NCI-H2107 treated with DMSO at 0.1 percent for 48 hours (cell line): ENCODE measurements around the gene HEATR5A.
"Not testable (repeated sequence)": the region's sequence is repeated elsewhere in the genome, so short reads cannot be mapped to it uniquely, and the experiment has no call there.

ENCODE experiments used
- DNase-seq: peaks from one replicate; lab custom pipeline; 2025; ENCODE audit not compliant: unreplicated experiment; lab: John Stamatoyannopoulos, UW

Gene HEATR5A

DNA sequence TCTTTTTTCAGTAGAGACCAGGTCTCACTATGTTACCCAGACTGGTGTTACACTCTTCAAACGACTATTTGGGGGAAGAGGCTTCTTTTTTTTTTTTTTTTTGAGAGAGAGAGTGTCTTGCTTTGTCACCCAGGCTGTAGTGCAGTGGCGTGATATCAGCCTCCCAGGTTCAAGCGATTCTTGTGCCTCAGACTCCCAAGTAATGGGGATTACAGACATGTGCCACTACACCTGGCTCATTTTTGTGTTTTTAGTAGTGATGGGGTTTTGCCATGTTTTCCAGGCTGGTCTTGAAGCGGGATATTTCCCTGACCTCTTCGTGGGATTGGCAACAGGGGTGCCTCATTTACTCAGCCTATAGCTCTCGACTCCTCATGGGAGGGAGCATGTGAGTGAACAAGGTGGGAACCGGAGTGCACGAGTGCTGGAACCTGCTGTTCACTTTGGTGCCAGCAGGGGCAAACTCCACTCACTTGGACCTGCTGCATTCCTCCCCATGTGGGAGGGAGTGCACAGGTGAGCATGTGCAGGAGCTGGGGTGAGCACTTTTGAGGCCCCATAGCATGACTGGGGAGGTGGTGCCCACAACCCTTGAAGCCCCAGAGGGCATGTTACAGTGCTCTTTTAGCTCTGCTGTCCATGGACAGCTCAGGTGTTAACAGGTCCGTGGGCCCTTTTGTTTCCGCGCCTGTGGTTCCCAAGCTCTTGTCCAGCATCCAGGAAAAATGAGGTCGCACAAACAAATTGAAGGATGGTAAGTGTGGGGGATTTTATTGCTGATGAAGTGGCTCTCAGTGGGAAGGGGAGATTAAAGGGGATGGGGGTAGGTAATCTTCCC lies 133.7 kb downstream of the HEATR5A start:
- no peak for DNase-seq

DNA sequence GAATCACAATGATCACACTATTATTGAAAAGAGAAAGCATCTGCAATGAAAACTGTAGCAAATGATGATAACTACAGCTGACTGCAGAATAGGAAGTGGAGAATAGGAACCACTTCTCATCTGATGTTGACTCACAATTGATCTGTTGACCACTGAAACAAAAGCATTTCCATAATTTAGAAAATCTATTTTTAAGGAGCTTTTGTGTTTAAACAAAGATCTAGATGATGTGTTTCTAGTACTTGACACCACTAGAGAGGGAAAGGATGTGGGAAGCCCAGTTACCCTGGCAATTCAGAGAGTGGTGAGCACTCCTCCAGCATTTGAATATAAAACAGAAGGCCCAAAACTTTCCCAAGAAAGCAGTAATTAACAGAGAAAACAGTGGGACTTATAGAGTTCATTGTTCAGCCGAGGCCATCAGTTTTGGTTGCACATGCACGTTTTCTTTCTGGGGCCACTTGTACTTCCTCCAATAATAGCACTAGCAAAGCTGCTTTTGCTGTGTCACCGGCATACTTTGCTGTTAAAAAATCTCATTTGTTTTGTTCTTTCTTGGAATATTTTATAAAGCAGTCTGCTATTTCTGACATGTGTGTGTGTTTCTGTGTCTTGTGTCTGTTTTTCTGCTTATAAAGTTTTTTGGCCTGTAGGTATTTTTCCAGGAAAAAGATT lies 136.6 kb downstream of the HEATR5A start:
- peak; percentile 19 for DNase-seq

DNA sequence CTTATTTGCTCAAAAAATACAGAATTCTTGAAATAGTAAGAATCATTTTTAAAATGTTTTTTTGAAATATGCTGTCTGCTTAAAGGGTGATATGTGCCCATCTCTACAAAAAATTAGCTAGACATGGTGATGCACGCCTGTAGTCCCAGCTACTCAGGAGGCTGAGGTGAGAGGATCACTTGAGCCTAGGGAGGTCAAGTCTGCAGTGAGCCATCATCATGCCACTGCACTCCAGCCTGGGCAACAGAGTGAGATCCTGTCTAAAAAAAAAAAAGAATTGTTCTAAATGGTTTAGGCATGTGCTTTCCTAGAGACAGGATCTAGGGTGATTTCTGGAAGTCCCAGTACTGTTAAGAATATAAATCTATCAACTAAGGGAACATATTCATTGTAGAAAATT lies 137.2 kb downstream of the HEATR5A start:
- DNase-seq, result no peak

DNA sequence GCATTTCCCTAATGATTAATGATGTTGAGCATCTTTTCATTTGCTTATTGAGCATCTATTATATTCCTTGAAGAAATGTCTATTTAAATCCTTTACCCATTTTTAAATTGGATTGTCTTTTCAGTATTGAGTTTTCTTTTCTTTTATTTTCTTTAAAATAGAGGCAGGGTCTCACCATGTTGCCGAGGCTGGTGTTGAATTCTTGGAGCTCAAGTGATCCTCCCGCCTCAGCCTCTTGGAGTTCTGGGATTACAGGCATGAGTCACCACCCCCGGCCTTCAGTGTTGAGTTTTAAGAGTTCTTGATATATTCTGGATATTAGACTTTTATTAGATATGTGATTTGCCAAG lies 139.5 kb downstream of the HEATR5A start:
- DNase-seq, result no peak

DNA sequence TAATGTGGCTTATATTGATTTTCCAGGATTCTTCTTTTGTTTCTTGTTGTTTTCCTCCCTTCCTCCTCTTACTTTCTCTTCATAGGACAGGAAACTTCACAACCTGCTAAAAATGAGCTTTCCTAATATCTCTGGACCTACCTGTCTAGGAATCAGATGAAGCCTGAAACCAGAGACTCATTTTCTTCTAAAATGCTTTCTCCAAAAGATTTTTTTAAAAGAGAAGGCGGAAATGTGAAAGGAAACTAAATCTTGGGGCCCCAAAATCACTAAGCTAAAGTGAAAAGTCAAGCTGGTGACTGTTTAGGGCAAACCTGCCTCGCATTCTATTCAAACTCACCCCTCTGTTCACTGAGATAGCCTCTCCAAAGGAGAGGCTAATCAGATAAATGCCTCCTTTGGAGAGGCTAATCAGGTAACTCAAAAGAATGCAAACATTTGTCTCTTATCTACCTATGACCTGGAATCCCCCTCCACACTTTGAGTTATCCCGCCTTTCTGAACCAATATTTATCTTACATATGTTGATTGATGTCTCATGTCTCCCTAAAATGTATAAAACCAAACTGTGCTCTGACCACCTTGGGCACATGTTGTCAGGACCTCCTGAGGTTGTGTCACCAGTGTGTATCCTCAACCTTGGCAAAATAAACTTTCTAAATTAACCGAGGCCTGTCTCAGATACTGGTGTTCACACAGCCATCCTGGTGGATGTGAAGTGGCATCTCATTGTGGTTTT lies 140.0 kb downstream of the HEATR5A start:
- DNase-seq, result no peak

DNA sequence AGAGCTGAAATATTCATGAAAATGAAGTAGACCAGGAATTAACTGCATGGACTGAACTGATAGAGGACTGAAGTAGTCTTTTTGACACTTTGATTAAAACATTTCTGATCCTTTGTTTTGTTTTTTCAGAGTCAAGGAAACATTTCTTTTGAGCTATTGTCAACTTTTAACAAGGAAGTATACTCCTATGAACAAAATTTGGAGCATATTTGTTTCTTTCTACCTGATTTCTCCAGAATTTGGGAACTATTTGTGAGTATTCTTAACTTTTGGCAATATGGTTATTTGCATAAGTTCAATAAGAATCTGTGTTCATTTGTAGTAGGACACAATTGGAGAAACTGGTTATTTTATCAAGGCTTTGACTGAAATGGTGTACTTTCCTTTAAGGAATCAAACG lies 141.5 kb downstream of the HEATR5A start:
- DNase-seq, result no peak

DNA sequence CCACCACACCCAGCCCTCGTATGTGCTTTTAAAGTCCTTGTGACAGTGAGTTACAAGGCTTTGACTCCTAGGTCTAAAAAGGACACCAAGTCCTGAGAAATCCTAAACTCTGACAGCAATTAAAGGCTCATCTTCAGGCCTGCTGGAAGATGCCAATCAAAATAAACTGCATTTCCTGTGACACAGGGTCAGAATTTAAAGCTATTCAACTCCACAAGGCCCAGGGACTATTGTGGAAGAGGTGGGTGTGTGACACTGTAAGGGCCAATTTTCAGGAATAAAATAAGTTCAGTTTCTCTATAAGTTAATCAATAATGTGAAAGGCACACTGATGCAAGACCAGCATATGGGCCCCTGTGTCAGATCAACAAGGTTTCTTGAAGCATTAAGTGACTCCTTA lies 143.3 kb downstream of the HEATR5A start:
- DNase-seq, result no peak

DNA sequence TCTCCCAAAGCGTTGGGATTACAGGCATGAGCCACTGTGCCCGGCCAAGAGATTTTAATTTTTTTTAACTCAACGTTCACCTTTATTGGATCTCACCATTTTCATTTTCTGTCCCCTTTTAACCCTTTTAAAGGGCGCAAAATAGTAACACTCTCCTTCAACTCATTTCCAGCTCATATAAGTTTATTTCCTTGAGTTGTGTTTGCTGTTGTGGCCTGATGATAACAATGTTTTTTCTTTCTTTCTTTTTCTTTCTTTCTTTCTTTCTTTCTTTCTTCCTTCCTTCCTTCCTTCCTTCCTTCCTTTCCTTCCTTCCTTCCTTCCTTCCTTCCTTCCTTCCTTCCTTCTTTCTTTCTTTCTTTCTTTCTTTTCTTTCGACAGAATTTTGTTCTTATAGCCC lies 143.9 kb downstream of the HEATR5A start:
- not testable (repeated sequence) for DNase-seq

DNA sequence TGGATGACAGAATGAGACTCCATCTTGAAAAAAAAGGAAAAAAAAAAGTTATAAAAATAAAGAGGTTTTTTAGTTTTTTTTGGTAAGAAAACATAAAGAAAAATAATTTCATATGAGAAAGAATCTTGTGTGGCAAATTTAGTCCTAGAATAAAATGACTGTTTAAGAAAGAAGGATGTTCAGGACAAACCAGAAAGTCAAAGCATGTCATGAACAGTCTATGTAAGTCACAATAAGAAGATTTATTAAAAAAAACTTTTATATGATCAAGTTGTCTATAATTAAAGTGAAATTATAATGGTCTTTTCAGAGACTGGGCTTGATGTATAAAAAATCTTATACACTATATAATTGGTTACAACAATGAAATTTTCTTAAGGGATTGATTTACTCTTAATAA lies 144.6 kb downstream of the HEATR5A start:
- DNase-seq, result no peak

DNA sequence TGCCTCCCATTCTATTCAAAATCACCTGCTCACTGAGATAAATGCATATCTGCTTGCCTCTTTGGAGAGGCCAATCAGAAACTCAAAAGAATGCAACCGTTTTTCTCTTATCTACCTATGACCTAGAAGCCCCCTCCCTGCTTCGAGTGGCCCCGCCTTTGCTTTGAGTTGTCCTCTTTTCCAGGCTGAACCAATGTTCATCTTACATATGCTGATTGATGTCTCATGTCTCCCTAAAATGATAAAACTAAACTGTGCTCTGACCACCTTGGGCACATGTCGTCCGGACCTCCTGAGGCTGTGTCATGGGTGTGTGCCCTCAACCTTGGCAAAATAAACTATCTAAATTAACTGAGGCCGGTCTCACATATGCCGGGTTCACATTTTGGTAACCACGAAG lies 148.7 kb downstream of the HEATR5A start:
- DNase-seq, result no peak

DNA sequence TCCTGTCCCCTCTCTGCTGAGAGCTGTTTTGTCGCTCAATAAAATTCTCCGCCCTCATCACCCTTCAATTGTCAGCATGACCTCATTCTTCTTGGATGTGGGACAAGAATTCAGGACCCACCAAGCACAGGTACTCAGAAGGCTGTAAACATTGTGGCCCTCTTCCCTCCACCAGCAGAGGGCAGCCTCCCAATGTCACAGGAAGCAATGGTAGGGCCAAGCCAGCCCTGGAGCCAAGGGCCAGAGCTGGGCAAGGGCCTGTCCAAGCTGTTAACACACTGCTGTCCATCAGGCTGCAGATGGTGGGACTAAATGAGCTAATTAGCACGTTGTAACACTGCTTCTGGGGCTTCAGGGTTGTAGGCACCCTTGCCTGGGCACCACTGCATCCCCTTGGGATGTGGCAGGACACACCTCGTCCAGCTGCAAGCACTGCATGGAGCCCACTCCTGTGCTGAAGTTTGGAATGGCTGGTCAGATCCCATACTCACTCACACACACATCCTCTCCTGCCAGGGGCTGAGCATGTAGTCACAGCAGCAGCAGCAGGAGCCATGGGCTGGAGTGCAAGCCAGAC lies 150.1 kb downstream of the HEATR5A start:
- no peak for DNase-seq

DNA sequence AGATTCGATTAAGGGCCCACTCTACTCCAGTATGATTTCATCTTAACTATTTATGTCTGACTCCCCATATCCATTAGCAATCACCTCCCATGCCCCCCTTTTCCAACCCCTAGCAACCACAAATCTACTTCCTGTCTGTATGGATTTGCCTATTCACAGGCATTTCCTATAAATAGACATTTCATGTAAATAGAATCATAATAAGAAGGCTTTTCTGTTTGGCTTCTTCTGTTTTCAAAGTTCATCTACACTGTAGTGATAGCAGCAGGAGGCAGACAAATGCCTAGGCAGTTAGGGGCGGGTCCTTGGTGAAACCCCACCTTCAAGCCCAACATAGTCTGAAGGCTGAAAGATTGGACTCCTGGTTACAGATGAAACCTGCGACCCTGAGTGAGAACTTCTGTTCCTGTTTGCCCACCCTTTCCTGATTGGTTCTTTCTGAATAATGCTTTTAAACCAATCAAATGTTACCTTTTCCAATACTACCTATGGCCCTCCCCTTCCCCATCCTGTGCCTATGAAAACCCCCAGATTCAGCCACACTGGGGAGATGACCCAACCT lies 150.6 kb downstream of the HEATR5A start:
- no peak for DNase-seq

DNA sequence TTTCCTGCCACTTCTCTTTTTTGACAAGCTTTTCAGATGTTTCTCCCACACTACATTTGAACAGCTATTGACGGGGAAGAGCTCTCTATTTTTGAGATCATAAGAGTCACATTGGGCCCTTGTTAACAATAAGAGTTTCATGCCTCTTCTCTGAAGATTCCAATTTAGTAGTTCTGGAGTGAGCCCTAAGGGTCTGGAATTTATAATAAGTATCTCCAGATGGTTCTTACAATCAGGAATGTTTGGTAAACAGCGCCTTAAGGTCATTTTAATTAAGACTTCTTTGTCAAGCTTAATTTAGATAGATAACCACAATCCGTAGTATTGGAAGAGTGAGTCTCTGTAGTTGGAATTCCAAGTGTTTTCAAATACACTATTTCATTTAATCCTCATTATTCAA lies 152.1 kb downstream of the HEATR5A start:
- DNase-seq, result no peak

DNA sequence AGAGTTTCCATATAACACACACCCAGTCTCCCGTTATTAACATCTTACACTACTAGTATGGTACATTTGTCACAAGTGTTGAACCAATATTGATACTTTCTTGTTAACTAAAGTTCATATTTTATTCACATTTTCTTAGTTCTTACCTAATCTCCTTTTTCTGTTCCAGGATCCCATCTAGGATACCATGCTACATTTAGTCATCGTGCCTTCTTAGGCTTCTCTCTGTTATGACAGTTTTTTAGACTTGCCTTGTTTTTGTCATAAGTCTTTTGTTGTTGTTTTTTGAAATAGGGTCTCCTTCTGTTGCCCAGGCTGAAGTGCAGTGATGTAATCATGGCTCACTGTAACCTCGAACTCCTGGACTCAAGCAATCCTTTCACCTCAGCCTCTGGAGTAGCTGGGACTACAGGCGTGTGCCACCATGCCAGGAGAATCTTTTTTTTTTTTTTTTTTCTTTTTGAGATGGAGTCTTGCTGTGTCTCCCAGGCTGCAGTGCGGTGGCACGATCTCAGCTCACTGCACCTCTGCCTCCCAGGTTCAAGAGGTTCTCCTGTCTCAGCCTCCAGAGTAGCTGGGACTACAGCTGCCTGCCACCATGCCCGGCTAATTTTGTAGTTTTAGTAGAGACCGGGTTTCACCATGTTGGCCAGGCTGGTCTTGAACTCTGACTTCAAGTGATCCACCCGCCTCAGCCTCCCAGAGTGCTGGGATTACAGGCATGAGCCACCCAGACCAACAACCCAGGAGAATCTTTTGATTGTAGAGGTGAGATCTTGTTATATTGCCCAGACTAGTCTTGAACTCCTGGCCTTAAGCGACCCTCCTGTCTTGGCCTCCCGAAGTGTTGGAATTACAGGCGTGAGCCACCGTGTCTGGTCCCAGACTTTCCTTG lies 153.7 kb downstream of the HEATR5A start:
- DNase-seq, result no peak

DNA sequence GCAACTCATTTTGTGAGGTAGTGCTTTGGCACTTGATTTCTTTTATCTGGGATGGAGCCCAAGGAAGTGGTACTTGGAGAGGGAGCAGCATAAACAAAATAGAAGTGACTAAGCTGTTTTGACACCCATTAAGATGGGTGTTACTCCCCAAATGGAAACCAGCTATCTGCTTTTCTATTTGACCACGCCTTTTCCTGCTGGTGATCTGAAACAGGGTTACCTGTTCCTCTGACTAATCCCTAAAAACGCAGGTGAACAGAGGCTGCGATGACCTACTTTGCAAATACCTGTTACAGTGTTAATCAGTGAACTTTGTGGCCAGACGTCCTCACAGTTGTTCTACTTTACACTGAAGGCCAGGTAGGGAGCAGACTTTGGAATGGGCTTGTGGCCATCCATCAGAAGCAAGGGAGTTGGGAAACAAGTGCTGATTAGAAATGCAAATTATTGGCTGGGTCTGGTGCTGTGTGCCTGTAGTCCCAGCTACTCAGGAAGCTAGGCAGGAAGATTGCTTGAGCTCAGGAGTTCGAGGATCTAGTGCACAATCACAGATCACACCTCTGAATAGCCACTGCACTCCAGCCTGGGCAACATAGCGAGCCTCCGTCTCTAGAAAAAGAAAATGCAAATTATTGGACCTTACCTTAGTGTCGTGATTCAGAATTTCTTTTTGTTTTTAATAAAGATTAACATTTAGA lies 154.5 kb downstream of the HEATR5A start:
- DNase-seq, result no peak

DNA sequence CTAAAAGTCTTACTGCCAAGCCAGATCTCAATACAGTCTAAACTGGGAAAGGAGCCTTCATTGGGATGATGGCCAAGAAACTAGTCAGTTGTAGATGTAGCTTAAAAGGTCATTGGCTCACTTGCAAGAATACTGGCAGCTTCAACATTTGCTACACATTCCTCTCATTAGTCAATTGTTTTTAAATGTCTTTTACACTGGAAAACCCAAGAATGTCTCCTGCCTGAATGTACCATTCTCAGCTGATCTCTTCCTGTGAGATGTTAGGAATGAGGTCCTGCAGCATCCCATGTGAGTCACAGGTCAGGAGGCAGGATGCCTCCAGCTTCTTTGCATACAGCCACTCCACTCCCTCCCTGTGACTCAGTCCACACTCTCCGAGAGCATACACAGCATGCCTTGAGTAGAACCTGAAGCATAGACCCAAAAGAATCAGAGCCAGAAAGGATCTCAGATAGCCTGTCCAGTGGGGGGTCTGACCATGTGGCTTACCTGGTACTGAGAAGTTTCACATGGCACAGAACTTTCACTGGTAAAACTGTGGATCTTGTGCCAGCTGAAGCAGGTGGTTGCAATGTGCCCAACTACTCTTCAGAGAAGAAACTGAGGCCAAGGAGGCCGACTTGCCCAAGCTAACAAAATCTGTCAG lies 156.7 kb downstream of the HEATR5A start:
- DNase-seq, result no peak

DNA sequence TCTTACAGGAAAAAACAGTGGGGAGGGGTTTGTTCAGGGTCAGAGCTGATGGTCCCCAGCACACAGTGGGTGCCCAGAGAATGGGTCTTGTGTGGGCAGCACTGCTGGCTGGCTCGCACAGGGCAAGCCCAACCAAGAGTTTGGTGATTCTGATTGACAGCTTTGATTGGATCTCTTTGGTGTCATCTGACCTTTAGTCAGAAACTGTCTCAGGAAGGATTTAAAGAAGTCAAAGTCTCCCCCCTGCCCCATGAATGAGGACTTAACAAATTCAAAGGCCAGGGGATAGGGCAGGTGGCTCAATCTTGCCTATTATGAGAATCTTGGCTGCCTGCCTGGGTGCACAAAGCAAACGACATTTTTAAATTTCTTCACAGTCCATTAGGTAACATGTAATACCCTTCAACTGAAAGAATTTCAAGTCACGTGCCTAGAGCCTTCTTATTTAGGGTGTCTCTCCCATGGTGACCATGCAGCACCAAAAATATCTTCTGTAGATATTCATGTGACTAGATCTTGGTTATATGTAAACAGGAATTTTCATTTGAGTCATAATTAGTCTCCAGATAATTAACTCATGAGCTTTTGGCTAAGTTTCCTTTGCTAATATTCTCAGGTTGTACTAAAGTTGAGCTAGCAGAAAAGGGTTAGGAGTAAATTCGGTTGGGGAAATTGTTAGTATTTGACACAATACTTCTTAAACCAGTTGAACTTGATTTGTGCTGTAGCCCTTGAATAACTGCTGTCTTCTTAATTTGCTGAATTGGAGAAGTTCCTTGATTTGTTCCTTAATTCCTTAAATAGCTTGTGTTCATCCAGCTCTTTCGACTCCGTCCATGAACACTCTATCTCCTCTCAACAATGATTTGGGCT lies 158.3 kb downstream of the HEATR5A start:
- peak; percentile 75 for DNase-seq

DNA sequence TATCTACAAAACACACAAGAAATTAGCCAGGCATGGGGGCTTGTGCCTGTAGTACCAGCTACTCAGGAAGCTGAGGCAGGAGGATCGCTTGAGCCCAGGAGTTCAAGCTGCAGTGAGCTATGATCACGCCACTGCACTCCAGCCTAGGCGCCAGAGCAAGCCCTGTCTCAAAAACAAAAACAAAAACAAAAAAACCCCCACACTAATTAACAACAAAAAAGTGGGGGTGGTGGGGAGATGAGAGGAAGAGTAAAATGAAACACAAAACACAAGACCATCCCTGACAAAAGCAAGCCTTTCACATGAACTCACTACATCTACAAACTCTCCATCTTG lies 158.9 kb downstream of the HEATR5A start:
- DNase-seq, result no peak
